ENCODE measurements around the gene MIF4GD.

Gene MIF4GD

DNA sequence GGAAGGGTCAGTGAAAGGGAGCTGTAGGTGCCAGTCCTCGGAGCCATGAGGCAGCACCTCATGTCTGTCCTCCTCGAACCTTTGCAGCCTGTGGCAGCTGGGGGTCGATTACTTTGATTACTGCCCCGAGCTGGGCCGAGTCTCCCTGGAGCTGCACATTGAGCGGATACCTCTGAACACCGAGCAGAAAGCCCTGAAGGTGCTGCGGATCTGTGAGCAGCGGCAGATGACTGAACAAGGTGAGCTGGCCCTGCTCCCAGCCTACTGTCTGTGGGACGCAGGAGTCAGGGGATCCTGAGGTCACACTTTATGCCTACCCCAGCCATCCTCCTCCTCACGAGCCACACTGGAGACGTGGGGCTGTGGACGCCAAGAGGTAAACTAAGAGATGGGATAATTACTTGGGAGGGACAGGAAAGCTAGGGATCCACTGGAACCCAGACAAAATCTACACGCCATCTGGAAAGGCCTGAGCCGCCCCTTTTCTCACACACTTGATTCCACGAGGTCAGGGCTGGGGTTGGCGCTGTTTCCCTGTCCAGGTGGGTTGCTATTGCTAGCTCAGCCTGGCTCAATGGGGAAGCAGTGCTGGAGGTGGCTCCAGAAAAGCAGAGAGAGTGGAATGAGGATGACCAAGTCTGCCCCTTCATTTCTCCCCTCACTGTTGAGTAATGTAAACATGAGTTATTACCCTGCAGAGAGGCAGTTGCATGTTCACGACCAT is 39.1 kb downstream of the MIF4GD start:
- no peak for DNase-seq

DNA sequence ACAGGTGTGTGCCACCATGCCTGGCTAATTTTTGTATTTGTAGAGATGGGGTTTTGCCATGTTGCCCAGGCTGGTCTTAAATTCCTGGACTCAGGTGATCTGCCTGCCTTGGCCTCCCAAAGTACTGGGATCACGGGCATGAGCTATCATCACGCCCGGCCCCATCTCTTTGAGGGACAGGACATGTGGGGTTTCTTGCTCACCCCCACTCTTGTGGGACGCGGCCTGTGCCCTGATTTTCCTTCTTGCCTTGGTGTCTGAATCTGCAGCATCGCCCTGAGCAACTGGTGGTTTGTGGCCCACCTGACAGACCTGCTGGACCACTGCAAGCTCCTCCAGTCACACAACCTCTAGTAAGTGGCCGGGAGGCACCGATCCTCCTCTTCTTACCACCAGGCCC is 40.0 kb downstream of the MIF4GD start:
- DNase-seq = no peak

DNA sequence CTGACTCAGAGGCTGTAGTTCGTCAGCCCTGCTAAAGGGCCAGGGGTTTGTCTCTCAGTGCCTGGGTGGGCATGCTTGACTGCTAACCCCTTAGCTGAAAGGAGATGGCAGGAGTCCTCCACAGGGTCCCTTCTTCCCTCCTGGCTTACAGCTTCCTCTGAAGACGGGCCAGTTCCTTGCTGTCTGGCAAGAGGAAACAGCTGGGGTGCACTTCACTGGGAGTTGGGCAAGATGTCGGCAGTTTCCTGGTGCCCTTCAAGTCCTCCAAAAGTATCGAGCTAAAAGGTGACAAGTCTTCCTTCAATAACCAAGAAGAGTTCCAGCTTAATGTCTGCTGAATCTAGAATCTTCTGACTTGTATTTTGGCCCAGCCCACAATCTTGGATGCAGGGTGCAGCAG is 42.2 kb downstream of the MIF4GD start:
- DNase-seq = no peak

DNA sequence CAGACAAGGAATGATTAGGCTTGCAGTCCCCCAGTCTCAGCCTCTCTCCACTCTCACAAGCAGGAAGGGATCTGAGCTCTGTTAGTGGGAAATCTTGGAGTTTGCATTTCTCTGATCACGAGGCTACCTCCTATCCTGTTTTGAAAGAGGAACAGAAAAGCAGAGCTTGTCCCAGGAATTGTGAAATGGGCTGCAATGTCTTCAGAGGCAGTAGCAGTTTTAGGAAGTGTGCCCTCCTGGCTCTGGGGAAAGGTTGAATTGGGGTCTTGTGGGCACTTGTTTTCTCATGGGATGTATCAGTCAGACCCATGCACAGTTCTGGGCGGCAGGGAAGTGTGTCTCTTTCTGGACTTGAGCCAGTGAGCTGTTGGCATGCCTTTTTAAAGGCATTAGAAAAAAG is 42.7 kb downstream of the MIF4GD start:
- no peak for DNase-seq

DNA sequence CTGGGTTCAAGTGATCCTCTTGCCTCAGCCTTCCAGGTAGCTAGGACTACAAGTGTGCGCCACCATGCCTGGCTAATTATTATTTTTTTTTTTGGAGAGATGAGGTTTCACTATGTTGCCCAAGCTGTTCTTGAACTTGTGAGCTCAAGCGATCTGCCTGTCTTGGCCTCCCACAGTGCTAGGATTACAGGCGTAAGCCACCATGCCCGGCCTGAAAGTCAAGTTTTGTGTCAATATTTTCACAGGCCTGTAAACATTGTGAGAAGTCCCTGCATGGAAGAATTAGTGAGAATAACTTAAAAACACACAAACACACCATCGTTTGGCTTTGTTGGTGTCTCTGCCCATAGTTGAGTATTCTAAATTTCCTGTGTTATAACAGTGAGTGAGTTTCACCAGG is 43.3 kb downstream of the MIF4GD start:
- DNase-seq = no peak

DNA sequence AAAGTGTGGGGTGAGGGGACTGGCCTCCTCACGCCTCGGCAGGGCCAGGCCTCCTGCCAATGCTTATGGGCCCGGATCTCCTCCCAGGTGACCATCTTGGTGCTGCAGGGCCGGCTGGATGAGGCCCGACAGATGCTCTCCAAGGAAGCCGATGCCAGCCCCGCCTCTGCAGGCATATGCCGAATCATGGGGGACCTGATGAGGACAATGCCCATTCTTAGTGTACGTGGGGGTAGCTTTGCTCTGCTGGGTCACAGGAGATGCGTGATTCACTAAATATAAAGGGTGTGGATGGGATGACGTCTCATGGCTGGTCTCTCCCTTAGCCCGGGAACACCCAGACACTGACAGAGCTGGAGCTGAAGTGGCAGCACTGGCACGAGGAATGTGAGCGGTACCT is 46.0 kb downstream of the MIF4GD start:
- DNase-seq = no peak

DNA sequence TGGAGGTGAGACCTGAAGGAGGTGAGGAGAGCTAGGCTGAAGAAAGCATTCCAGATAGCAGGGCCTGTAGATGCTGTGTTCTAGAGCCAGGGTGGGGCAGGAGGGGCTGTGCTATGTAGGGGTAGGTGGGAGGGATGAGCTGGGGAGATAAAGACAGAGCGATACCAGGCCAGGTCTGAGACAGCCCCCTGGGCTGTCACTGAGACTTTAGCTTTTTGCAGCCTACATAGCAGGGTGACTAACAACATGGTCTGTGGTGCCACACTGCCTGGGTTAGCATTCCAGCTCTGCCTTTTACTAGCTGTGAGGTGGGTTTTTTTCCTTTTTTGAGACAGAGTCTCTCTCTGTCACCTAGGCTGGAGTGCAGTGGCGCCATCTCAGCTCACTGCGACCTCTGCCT is 51.2 kb downstream of the MIF4GD start:
- DNase-seq = no peak

DNA sequence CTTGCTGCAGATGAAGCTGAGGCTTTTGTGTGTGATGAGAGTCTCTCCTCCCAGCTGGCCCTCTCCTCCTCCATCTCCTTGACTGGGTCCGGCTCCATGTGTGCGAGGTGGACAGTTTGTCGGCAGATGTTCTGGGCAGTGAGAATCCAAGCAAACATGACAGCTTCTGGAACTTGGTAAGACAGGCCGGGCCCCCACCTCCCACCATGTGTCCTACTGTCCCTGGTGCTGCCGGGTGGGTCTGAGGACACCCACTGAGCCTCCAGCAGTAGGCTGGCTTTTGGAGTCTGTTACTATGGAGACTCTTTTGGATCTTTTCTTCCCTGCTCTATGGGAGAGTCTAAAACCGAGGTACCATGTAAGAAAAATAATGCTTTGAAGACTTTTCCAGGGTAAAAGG is 52.9 kb downstream of the MIF4GD start:
- no peak for DNase-seq
